ENCODE measurements around the gene HSPH1. TPM values are rescaled to one million over a fixed set of nuclear protein-coding genes. Genes with fewer than 3 reads are reported as not detected.

Gene HSPH1
- total and polyA plus RNA-seq, 2 of the 8 experiments (the other 6 are each of a cell fraction or from before 2014, with no cell fraction given): 14.2 to 145 TPM

DNA sequence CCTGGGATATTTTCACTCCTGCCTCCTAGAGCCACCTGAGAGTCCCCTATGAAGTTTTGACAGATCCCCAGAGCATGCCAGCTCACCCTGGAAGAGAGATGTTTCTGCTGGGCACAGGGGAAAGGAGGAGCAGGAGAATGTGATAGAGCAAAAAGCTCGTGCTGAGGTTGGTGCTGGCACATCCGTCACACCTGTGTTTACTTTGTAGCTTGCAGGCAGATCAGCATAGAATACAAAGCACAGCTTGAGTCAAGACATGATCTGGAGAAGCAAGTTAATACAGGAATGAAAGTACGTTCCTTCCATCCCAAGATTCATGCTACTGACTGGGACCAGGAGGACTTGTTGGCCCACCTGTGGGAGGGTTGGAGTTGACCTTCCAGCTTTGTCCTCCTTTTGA is 46.1 kb downstream of the HSPH1 start (continued):
- TF ChIP-seq KDM5A (IDR thresholded peaks at IDR 0.05; ENCODE audit: low read length) (no peak), HDAC6 (IDR thresholded peaks at IDR 0.05; ENCODE audit: low read depth, low read length) (no peak)

All from H1 (cell line).